ENCODE data around the gene UIMC1.
"Not testable (repeated sequence)": the region's sequence is repeated elsewhere in the genome, so short reads cannot be mapped to it uniquely, and the experiment has no call there.

Gene UIMC1

GRCh38 chr5:176995122-176995490 lies 11.5 kb downstream of the UIMC1 start:
- H3K4me2 ChIP-seq, result no peak overlapping the region
- H3K27me3 ChIP-seq (ENCODE audit: insufficient read depth, low read depth), result no peaks in the 10 kb centered on the region
- H3K4me3 ChIP-seq (IDR thresholded peaks at IDR 0.05; ENCODE audit: insufficient read depth, low read depth, low read length), result no peak overlapping the region
- H3K27ac ChIP-seq, result no peak overlapping the region
- no peaks in the 10 kb centered on the region; the same call in 1 of the 2 replicates for H4K20me1 ChIP-seq (ENCODE audit: insufficient read depth)
- TF ChIP-seq CTCF (conservative IDR thresholded peaks at IDR 0.05; ENCODE audit: low read depth, low read length), result no peak
- H3K9ac ChIP-seq, result no peak overlapping the region
- peaks cover 10% of the 10 kb centered on the region for H3K4me1 ChIP-seq (ENCODE audit: low read depth, poor library complexity, severe bottlenecking)
- no peaks in the 10 kb centered on the region for H3K36me3 ChIP-seq (ENCODE audit: insufficient read depth)
- peaks cover 91% of the 10 kb centered on the region; the same call in 1 of the 2 replicates for H3K79me2 ChIP-seq (ENCODE audit: insufficient read depth, low read depth)
- no peak overlapping the region for H2AFZ ChIP-seq (ENCODE audit: low read depth)

GRCh38 chr5:176994460-176995121 lies 12.0 kb downstream of the UIMC1 start:
- H3K36me3 ChIP-seq (ENCODE audit: insufficient read depth), result no peaks in the 10 kb centered on the region
- no peak for TF ChIP-seq CTCF (conservative IDR thresholded peaks at IDR 0.05; ENCODE audit: low read depth, low read length)
- H3K4me3 ChIP-seq (IDR thresholded peaks at IDR 0.05; ENCODE audit: insufficient read depth, low read depth, low read length), result no peak overlapping the region
- H2AFZ ChIP-seq (ENCODE audit: low read depth), result no peak overlapping the region
- peaks cover 92% of the 10 kb centered on the region; the same call in 1 of the 2 replicates for H3K79me2 ChIP-seq (ENCODE audit: insufficient read depth, low read depth)
- H3K27me3 ChIP-seq (ENCODE audit: insufficient read depth, low read depth), result no peaks in the 10 kb centered on the region
- H4K20me1 ChIP-seq (ENCODE audit: insufficient read depth), result no peaks in the 10 kb centered on the region; the same call in 1 of the 2 replicates
- peaks cover 10% of the 10 kb centered on the region for H3K4me1 ChIP-seq (ENCODE audit: low read depth, poor library complexity, severe bottlenecking)
- H3K27ac ChIP-seq, result no peak overlapping the region
- no peak overlapping the region for H3K4me2 ChIP-seq
- no peak overlapping the region for H3K9ac ChIP-seq

GRCh38 chr5:176993081-176993480 lies 13.5 kb downstream of the UIMC1 start:
- H3K27me3 ChIP-seq (ENCODE audit: insufficient read depth, low read depth); H3K4me2 ChIP-seq; H3K4me3 ChIP-seq (IDR thresholded peaks at IDR 0.05; ENCODE audit: insufficient read depth, low read depth, low read length); H4K20me1 ChIP-seq (ENCODE audit: insufficient read depth); H3K27ac ChIP-seq; H3K36me3 ChIP-seq (ENCODE audit: insufficient read depth); H3K9ac ChIP-seq; H2AFZ ChIP-seq (ENCODE audit: low read depth): not testable (repeated sequence)
- peaks cover 94% of the 10 kb centered on the region; the same call in 1 of the 2 replicates for H3K79me2 ChIP-seq (ENCODE audit: insufficient read depth, low read depth)
- peaks cover 10% of the 10 kb centered on the region for H3K4me1 ChIP-seq (ENCODE audit: low read depth, poor library complexity, severe bottlenecking)

- peaks cover 70% of the 10 kb centered on the region; the same call in 1 of the 2 replicates for H3K79me2 ChIP-seq (ENCODE audit: insufficient read depth, low read depth)
- no peak overlapping the region for H3K9ac ChIP-seq
- no peaks in the 10 kb centered on the region for H4K20me1 ChIP-seq (ENCODE audit: insufficient read depth)
- H3K36me3 ChIP-seq (ENCODE audit: insufficient read depth), result no peaks in the 10 kb centered on the region
- peaks cover 5% of the 10 kb centered on the region for H3K4me1 ChIP-seq (ENCODE audit: low read depth, poor library complexity, severe bottlenecking)
- no peaks in the 10 kb centered on the region for H3K27me3 ChIP-seq (ENCODE audit: insufficient read depth, low read depth)
- no peak overlapping the region for H3K27ac ChIP-seq
- no peak overlapping the region for H3K4me3 ChIP-seq (IDR thresholded peaks at IDR 0.05; ENCODE audit: insufficient read depth, low read depth, low read length)
- H3K4me2 ChIP-seq, result no peak overlapping the region
- H2AFZ ChIP-seq (ENCODE audit: low read depth), result no peak overlapping the region
- TF ChIP-seq CTCF (conservative IDR thresholded peaks at IDR 0.05; ENCODE audit: low read depth, low read length), result no peak
Measured at GRCh38 chr5:176987583-176987982, 19.0 kb downstream of the UIMC1 start.

GRCh38 chr5:176986280-176986679 lies 20.3 kb downstream of the UIMC1 start:
- Histone ChIP-seq H2AFZ (ENCODE audit: low read depth) (no peak overlapping the region), H3K4me3 (IDR thresholded peaks at IDR 0.05; ENCODE audit: insufficient read depth, low read depth, low read length) (no peak overlapping the region), H3K4me2 (no peak overlapping the region), H3K79me2 (ENCODE audit: insufficient read depth, low read depth) (peaks cover 57% of the 10 kb centered on the region; the same call in 1 of the 2 replicates), H3K4me1 (ENCODE audit: low read depth, poor library complexity, severe bottlenecking) (peaks cover 5% of the 10 kb centered on the region), H3K27me3 (ENCODE audit: insufficient read depth, low read depth) (no peaks in the 10 kb centered on the region), H4K20me1 (ENCODE audit: insufficient read depth) (no peaks in the 10 kb centered on the region), H3K9ac (no peak overlapping the region), H3K36me3 (ENCODE audit: insufficient read depth) (no peaks in the 10 kb centered on the region), H3K27ac (no peak overlapping the region)
- TF ChIP-seq CTCF (conservative IDR thresholded peaks at IDR 0.05; ENCODE audit: low read depth, low read length), result no peak

All from KMS-11 (cell line).